ENCODE data around the gene TENM3. TPM values are rescaled to one million over a fixed set of nuclear protein-coding genes. Genes with fewer than 3 reads are reported as not detected.

Gene TENM3
- total RNA-seq, 4 donors from 2014 or later: 0.69 to 8.2 (median 2.3) TPM

GRCh38 chr4:182799515-182800215, 556.5 kb downstream of the TENM3 start:
- WGBS, 2 donors: 97 to 98% methylated on average over 75 to 85 of the region's 85 CpGs
- no peak overlapping the region for H3K4me3 ChIP-seq (ENCODE audit: low read depth, poor library complexity, severe bottlenecking)
- intact Hi-C loops (cut with DNase I; ENCODE audit: low total_unique reads): loop anchor here (10.0 kb wide), 1 partner anchor 325 kb away; no protein-coding TSS in a partner anchor
- TF ChIP-seq POLR2A (IDR thresholded peaks at IDR 0.05) (no peak), CTCF (IDR thresholded peaks at IDR 0.05) (no peak)
- DNase-seq (ENCODE audit: low spot score in 2 of 2): no peak

- 94 to 96% methylated on average over 26 to 29 of the region's 29 CpGs for WGBS, 2 donors
- intact Hi-C loops (cut with DNase I; ENCODE audit: low total_unique reads): loop anchor here (10.0 kb wide), 1 partner anchor 325 kb away; no protein-coding TSS in a partner anchor
- TF ChIP-seq POLR2A (IDR thresholded peaks at IDR 0.05): no peak
- TF ChIP-seq CTCF (IDR thresholded peaks at IDR 0.05): no peak
- no peak for DNase-seq (ENCODE audit: low spot score in 2 of 2)
- H3K4me3 ChIP-seq (ENCODE audit: low read depth, poor library complexity, severe bottlenecking): no peak overlapping the region
Measured at GRCh38 chr4:182800216-182800515, 557.0 kb downstream of the TENM3 start.

- DNase-seq (ENCODE audit: low spot score in 2 of 2): no peak
- intact Hi-C loops (cut with DNase I; ENCODE audit: low total_unique reads): loop anchor here (10.0 kb wide), 1 partner anchor 327 kb away; no protein-coding TSS in a partner anchor
- TF ChIP-seq CTCF (IDR thresholded peaks at IDR 0.05) (no peak), POLR2A (IDR thresholded peaks at IDR 0.05) (no peak)
- WGBS, 2 donors: 66 to 67% methylated on average over 15 of the region's 15 CpGs
- no peak overlapping the region for H3K4me3 ChIP-seq (ENCODE audit: low read depth, poor library complexity, severe bottlenecking)
Measured at GRCh38 chr4:182801636-182802035, 558.4 kb downstream of the TENM3 start.

GRCh38 chr4:182802621-182803020, 559.4 kb downstream of the TENM3 start:
- TF ChIP-seq POLR2A (IDR thresholded peaks at IDR 0.05) (no peak), CTCF (IDR thresholded peaks at IDR 0.05) (no peak)
- no peak for DNase-seq (ENCODE audit: low spot score in 2 of 2)
- no peak overlapping the region for H3K4me3 ChIP-seq (ENCODE audit: low read depth, poor library complexity, severe bottlenecking)
- intact Hi-C loops (cut with DNase I; ENCODE audit: low total_unique reads): loop anchor here (10.0 kb wide), 1 partner anchor 328 kb away; no protein-coding TSS in a partner anchor

- 50 to 59% methylated on average over 6 of the region's 6 CpGs for WGBS, 2 donors
- intact Hi-C loops (cut with DNase I; ENCODE audit: low total_unique reads): loop anchor here (10.0 kb wide), 1 partner anchor 328 kb away; no protein-coding TSS in a partner anchor
- no peak for TF ChIP-seq POLR2A (IDR thresholded peaks at IDR 0.05)
- no peak for DNase-seq (ENCODE audit: low spot score in 2 of 2)
- H3K4me3 ChIP-seq (ENCODE audit: low read depth, poor library complexity, severe bottlenecking): no peak overlapping the region
Measured at GRCh38 chr4:182803235-182803634, 560.0 kb downstream of the TENM3 start.

- no peak overlapping the region for H3K4me3 ChIP-seq (ENCODE audit: low read depth, poor library complexity, severe bottlenecking)
- intact Hi-C loops (cut with DNase I; ENCODE audit: low total_unique reads): loop anchor here (10.0 kb wide), 1 partner anchor 329 kb away; no protein-coding TSS in a partner anchor
- 76 to 78% methylated on average over 8 of the region's 8 CpGs for WGBS, 2 donors
- TF ChIP-seq CTCF (IDR thresholded peaks at IDR 0.05) (no peak), POLR2A (IDR thresholded peaks at IDR 0.05) (no peak)
- DNase-seq (ENCODE audit: low spot score in 2 of 2): no peak
Measured at GRCh38 chr4:182804131-182804530, 560.9 kb downstream of the TENM3 start.

Data from lower leg skin (tissue), 4 donors.